GM23338 (cell line): ENCODE measurements around the gene ITSN2. TPM values are rescaled to one million over a fixed set of nuclear protein-coding genes. Genes with fewer than 3 reads are reported as not detected.

Experiments used
- ATAC-seq: fragments of 200-7000 bp; cut with Tn5 transposase; 3 replicates; pipeline ENCODE4 v1.9.1; 2020
- DNase-seq: peaks from one replicate; pipeline ENCODE4 v3.0.0-alpha.2; 2015; ENCODE audit warnings: low spot score
- H2AFZ ChIP-seq: fragments of 200-600 bp; sonication (generic); 2 replicates; pipeline ENCODE4 v1.8.0; 2016; ENCODE audit warnings: antibody characterized with exemption, mild to moderate bottlenecking, moderate library complexity
- H3F3A ChIP-seq: fragments of 200-600 bp; sonication (generic); replicated peaks from 2 replicates; pipeline ENCODE4 v1.8.0; 2017; ENCODE audit warnings: antibody characterized with exemption, mixed run types, low read depth
- H3K27ac ChIP-seq: fragments of 200-600 bp; sonication (generic); 2 replicates; pipeline ENCODE4 v1.6.1; 2016; ENCODE audit warnings: low read depth
- H3K27me3 ChIP-seq: fragments of 200-600 bp; sonication (generic); 2 replicates; pipeline ENCODE4 v1.8.0; 2016; ENCODE audit warnings: mild to moderate bottlenecking, mixed run types, moderate library complexity; ENCODE audit not compliant: insufficient read depth
- H3K36me3 ChIP-seq: fragments of 200-600 bp; sonication (generic); 2 replicates; pipeline ENCODE4 v1.8.0; 2016; ENCODE audit warnings: mild to moderate bottlenecking; ENCODE audit not compliant: insufficient read depth
- H3K4me1 ChIP-seq: fragments of 200-600 bp; sonication (generic); 2 replicates; pipeline ENCODE4 v1.8.0; 2016; ENCODE audit warnings: mild to moderate bottlenecking, moderate library complexity; ENCODE audit not compliant: insufficient read depth
- H3K4me2 ChIP-seq: fragments of 200-600 bp; sonication (generic); 2 replicates; pipeline ENCODE4 v1.7.1; 2017; ENCODE audit warnings: mixed run types
- H3K4me3 ChIP-seq: fragments of 200-600 bp; sonication (generic); 2 replicates; pipeline ENCODE4 v1.6.1; 2016; ENCODE audit warnings: mixed run types
- H3K79me2 ChIP-seq: fragments of 200-600 bp; sonication (generic); replicated peaks from 2 replicates; pipeline ENCODE4 v1.8.0; 2017; ENCODE audit warnings: mild to moderate bottlenecking; ENCODE audit not compliant: insufficient read depth
- H3K9me2 ChIP-seq: fragments of 200-600 bp; sonication (generic); 2 replicates; pipeline ENCODE4 v1.8.0; 2017; ENCODE audit not compliant: insufficient read depth
- H4K20me1 ChIP-seq: fragments of 200-600 bp; sonication (generic); replicated peaks from 2 replicates; pipeline ENCODE4 v1.8.0; 2017; ENCODE audit warnings: mild to moderate bottlenecking; ENCODE audit not compliant: insufficient read depth
- H3K27ac Mint-ChIP-seq: 2 replicates; pipeline ENCODE4 v1.8.0; 2020; ENCODE audit warnings: inconsistent platforms, mild to moderate bottlenecking, moderate library complexity, mixed read lengths
- H3K27me3 Mint-ChIP-seq: 3 replicates; pipeline ENCODE4 v1.8.0; 2022; ENCODE audit warnings: low read depth, mild to moderate bottlenecking, moderate library complexity, mixed read lengths, inconsistent platforms; ENCODE audit not compliant: insufficient read depth, poor library complexity
- H3K36me3 Mint-ChIP-seq: 3 replicates; pipeline ENCODE4 v1.8.0; 2021; ENCODE audit warnings: low read depth, mild to moderate bottlenecking, inconsistent platforms, moderate library complexity, mixed read lengths
- H3K4me1 Mint-ChIP-seq: 3 replicates; pipeline ENCODE4 v1.8.0; 2020; ENCODE audit warnings: mild to moderate bottlenecking, inconsistent platforms, mixed read lengths
- H3K4me3 Mint-ChIP-seq: 3 replicates; pipeline ENCODE4 v1.8.0; 2021; ENCODE audit warnings: moderate library complexity, mild to moderate bottlenecking, inconsistent platforms, mixed read lengths
- H3K9me3 Mint-ChIP-seq: 3 replicates; pipeline ENCODE4 v1.8.0; 2020; ENCODE audit warnings: moderate library complexity, mild to moderate bottlenecking, inconsistent platforms, mixed read lengths
- EZH2 ChIP-seq: fragments of 200-600 bp; sonication (generic); IDR thresholded peaks from one replicate; pipeline ENCODE4 v1.8.0; 2017; ENCODE audit warnings: antibody characterized with exemption, mild to moderate bottlenecking, low read depth; ENCODE audit not compliant: unreplicated experiment
- EZH2phosphoT487 ChIP-seq: fragments of 200-600 bp; sonication (generic); IDR thresholded peaks from one replicate; pipeline ENCODE4 v1.8.1; 2018; ENCODE audit warnings: antibody characterized with exemption; ENCODE audit not compliant: unreplicated experiment
- JUNB ChIP-seq: IDR thresholded peaks from one replicate; pipeline ENCODE4 v1.6.1; 2016; ENCODE audit warnings: antibody characterized with exemption; ENCODE audit not compliant: unreplicated experiment
- polyA plus RNA-seq: library from polyadenylated mRNA; unstranded; fragments of >200 nt; fragmentation: Nextera tagmentation; extraction: Ambion mirVana; gene quantifications from 2 replicates; pipeline ENCODE4 v1.2.1, GENCODE V29; 2016
- small RNA-seq: library from RNA; depleted of rRNA; stranded (forward); fragments of <200 nt; gene quantifications from one replicate; pipeline ENCODE3, GENCODE V24; 2014; ENCODE audit warnings: low replicate concordance
- total RNA-seq: library from RNA; depleted of rRNA; stranded (reverse); fragments of >200 nt; shearing (Covaris generic); gene quantifications from 2 replicates; pipeline ENCODE4 v1.2.3, GENCODE V29; 2014; rRNA removed
- TF ChIP-seq, protein P1 (sequence below): fragments of 250-450 bp; sonication (Bioruptor Pico); IDR thresholded peaks from 2 replicates; pipeline ENCODE4 v1.5.0; 2020; ENCODE audit warnings: mild to moderate bottlenecking, moderate library complexity

ITSN2 gene
- total and polyA plus RNA-seq, 2 experiments from 2014 or later = 17.1 to 17.8 TPM

DNA sequence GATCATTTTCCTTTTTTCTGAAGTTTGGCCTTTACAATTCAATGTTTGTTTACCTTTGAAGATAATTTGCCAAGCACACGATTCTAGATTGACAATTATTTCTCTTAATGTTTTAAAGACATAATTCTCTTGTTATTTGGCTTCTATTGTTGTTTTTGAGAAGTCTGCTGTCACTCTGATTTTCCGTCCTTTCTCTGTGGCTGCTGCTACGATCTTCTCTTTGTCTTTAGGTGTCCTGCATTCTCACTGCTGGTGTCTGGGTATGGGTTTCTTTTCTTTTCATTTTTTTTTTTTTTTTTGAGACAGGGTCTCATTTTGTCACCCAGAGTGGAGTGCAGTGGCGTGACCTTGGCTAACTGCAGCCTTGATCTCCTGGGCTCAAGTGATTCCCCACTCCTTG lies 200.6 kb downstream of the ITSN2 start (continued):
- TF ChIP-seq, protein P1, sequence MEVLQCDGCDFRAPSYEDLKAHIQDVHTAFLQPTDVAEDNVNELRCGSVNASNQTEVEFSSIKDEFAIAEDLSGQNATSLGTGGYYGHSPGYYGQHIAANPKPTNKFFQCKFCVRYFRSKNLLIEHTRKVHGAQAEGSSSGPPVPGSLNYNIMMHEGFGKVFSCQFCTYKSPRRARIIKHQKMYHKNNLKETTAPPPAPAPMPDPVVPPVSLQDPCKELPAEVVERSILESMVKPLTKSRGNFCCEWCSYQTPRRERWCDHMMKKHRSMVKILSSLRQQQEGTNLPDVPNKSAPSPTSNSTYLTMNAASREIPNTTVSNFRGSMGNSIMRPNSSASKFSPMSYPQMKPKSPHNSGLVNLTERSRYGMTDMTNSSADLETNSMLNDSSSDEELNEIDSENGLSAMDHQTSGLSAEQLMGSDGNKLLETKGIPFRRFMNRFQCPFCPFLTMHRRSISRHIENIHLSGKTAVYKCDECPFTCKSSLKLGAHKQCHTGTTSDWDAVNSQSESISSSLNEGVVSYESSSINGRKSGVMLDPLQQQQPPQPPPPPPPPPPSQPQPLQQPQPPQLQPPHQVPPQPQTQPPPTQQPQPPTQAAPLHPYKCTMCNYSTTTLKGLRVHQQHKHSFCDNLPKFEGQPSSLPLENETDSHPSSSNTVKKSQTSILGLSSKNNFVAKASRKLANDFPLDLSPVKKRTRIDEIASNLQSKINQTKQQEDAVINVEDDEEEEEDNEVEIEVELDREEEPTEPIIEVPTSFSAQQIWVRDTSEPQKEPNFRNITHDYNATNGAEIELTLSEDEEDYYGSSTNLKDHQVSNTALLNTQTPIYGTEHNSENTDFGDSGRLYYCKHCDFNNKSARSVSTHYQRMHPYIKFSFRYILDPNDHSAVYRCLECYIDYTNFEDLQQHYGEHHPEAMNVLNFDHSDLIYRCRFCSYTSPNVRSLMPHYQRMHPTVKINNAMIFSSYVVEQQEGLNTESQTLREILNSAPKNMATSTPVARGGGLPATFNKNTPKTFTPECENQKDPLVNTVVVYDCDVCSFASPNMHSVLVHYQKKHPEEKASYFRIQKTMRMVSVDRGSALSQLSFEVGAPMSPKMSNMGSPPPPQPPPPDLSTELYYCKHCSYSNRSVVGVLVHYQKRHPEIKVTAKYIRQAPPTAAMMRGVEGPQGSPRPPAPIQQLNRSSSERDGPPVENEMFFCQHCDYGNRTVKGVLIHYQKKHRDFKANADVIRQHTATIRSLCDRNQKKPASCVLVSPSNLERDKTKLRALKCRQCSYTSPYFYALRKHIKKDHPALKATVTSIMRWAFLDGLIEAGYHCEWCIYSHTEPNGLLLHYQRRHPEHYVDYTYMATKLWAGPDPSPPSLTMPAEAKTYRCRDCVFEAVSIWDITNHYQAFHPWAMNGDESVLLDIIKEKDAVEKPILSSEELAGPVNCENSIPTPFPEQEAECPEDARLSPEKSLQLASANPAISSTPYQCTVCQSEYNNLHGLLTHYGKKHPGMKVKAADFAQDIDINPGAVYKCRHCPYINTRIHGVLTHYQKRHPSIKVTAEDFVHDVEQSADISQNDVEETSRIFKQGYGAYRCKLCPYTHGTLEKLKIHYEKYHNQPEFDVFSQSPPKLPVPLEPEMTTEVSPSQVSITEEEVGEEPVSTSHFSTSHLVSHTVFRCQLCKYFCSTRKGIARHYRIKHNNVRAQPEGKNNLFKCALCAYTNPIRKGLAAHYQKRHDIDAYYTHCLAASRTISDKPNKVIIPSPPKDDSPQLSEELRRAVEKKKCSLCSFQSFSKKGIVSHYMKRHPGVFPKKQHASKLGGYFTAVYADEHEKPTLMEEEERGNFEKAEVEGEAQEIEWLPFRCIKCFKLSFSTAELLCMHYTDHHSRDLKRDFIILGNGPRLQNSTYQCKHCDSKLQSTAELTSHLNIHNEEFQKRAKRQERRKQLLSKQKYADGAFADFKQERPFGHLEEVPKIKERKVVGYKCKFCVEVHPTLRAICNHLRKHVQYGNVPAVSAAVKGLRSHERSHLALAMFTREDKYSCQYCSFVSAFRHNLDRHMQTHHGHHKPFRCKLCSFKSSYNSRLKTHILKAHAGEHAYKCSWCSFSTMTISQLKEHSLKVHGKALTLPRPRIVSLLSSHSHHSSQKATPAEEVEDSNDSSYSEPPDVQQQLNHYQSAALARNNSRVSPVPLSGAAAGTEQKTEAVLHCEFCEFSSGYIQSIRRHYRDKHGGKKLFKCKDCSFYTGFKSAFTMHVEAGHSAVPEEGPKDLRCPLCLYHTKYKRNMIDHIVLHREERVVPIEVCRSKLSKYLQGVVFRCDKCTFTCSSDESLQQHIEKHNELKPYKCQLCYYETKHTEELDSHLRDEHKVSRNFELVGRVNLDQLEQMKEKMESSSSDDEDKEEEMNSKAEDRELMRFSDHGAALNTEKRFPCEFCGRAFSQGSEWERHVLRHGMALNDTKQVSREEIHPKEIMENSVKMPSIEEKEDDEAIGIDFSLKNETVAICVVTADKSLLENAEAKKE (CRISPR knock-in tag) = no peak

DNA sequence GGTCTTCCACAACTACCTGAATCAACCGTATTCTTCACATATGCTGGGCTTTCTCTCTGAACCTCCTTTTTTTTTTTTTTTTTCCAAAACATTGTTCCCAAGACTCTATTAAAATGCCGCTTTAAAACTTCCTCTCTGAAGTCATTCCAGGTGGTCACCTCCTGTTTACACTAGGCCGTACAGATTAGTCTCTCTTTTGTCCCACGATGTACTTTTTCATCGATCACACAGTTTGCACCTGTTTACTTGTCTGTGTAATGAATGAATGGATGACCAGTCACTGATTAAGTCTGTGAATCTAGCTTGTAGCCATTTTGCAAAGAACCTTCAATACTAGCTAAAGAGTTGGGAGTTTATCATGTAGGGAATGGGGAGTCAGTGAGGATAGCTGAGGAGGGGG lies 202.2 kb downstream of the ITSN2 start:
- Histone ChIP-seq H3F3A (no peaks in the 10 kb centered on the region), H3K4me1 (no peaks in the 10 kb centered on the region), H2AFZ (no peak overlapping the region), H3K27ac (no peak overlapping the region), H3K79me2 (no peaks in the 10 kb centered on the region), H3K4me2 (no peak overlapping the region), H4K20me1 (no peaks in the 10 kb centered on the region), H3K4me3 (no peak overlapping the region), H3K36me3 (no peaks in the 10 kb centered on the region), H3K27me3 (no peaks in the 10 kb centered on the region), H3K9me2 (no peaks in the 10 kb centered on the region)
- peaks cover 10% of the 10 kb centered on the region; the same call in 2 of the 3 replicates for H3K9me3 Mint-ChIP-seq
- no peak for ATAC-seq
- TF ChIP-seq EZH2phosphoT487 (no peak), JUNB (no peak)
- H3K27ac Mint-ChIP-seq = no peak overlapping the region
- no peak for DNase-seq
- H3K4me1 Mint-ChIP-seq = no peaks in the 10 kb centered on the region
- no peak overlapping the region for H3K4me3 Mint-ChIP-seq
- no peaks in the 10 kb centered on the region for H3K27me3 Mint-ChIP-seq
- H3K36me3 Mint-ChIP-seq = peaks cover 11% of the 10 kb centered on the region; the same call in 2 of the 3 replicates

DNA sequence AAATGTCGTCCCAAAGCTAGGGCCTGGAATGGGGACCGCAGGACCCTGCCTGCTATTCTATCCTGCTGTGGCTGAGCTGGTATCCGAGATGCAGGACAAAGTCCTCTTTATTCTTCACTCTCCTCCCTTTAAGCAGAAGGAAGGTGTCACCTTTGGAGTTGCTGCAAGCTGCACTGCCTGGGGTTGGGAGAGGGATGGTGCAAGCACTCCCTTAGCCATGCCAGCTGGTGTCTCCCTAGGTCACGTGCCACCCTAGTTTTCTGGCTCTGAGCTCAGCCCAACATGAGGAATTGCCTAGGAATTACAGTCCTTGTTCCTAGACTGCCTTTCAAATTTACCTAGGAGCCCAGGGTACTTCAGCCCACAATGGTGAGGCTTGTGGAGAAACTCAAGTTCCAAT lies 206.9 kb downstream of the ITSN2 start:
- H3K4me3 Mint-ChIP-seq = no peak overlapping the region

More for the DNA sequence above, 206.9 kb downstream of the ITSN2 start:
- Histone ChIP-seq H3K27me3 (no peaks in the 10 kb centered on the region), H3K9me2 (no peaks in the 10 kb centered on the region), H3K36me3 (no peaks in the 10 kb centered on the region), H3K4me2 (no peak overlapping the region), H3F3A (no peaks in the 10 kb centered on the region), H3K4me3 (no peak overlapping the region), H3K79me2 (no peaks in the 10 kb centered on the region), H3K4me1 (no peaks in the 10 kb centered on the region), H4K20me1 (no peaks in the 10 kb centered on the region), H2AFZ (no peak overlapping the region), H3K27ac (no peak overlapping the region)
- no peak for DNase-seq
- Mint-ChIP-seq H3K4me1 (no peaks in the 10 kb centered on the region), H3K36me3 (peaks cover 3% of the 10 kb centered on the region), H3K27me3 (no peaks in the 10 kb centered on the region), H3K27ac (no peak overlapping the region), H3K9me3 (peaks cover 3% of the 10 kb centered on the region; the same call in 1 of the 3 replicates)
- TF ChIP-seq EZH2 = no peak
- ATAC-seq = no peak

Small RNA genes lying within 50 kb of the gene (small RNA-seq; reads per million reads assigned to genes)
- gene HMGN2P20 (not detected), gene RF00602 (not detected)

Other genes with a start within 250 kb of the ITSN2 start
- gene PFN4, start 237.2 kb downstream of the ITSN2 start, total RNA-seq = 0.28 TPM in 1 of 2 replicates, not detected in the other
- not detected in 2 replicates for gene PFN4, start 237.2 kb downstream of the ITSN2 start, polyA plus RNA-seq
- 2.9 and 3.4 TPM in 2 replicates for gene FAM228B, start 237.1 kb downstream of the ITSN2 start, total RNA-seq
- 4.1 and 7.9 TPM in 2 replicates for gene FAM228B, start 237.1 kb downstream of the ITSN2 start, polyA plus RNA-seq
- 0.12 and 0.35 TPM in 2 replicates for gene FAM228A, start 185.5 kb downstream of the ITSN2 start, total RNA-seq
- 0.11 and 0.49 TPM in 2 replicates for gene FAM228A, start 185.5 kb downstream of the ITSN2 start, polyA plus RNA-seq
- gene NCOA1, start 130.7 kb upstream of the ITSN2 start, total RNA-seq = 13.1 and 15.1 TPM in 2 replicates
- 6.4 and 7.1 TPM in 2 replicates for gene NCOA1, start 130.7 kb upstream of the ITSN2 start, polyA plus RNA-seq